GM12892 (cell line): Measurements from ENCODE around the gene ZNF726.
"Not testable (repeated sequence)": the region's sequence is repeated elsewhere in the genome, so short reads cannot be mapped to it uniquely, and the experiment has no call there.

ENCODE experiments used
- DNase-seq: peaks from one replicate; pipeline ENCODE4 v3.0.0; 2011; ENCODE audit not compliant: insufficient read length
- FAIRE-seq: peaks from 2 replicates; lab custom pipeline; 2011; peaks lifted over from hg19 to GRCh38; lab: Jason Lieb, UNC
- POLR2A ChIP-seq: IDR thresholded peaks from 2 replicates; pipeline ENCODE4 v1.6.1; 2011; ENCODE audit warnings: low read depth, low read length, control low read depth
- POLR2AphosphoS5 ChIP-seq: IDR thresholded peaks from 2 replicates; pipeline ENCODE4 v1.6.1; 2011; ENCODE audit warnings: low read depth, low read length, control low read depth
- TAF1 ChIP-seq: IDR thresholded peaks from 2 replicates; pipeline ENCODE4 v1.6.1; 2011; ENCODE audit warnings: low read depth, mild to moderate bottlenecking, control low read depth, low read length, borderline replicate concordance

The ZNF726 gene

DNA sequence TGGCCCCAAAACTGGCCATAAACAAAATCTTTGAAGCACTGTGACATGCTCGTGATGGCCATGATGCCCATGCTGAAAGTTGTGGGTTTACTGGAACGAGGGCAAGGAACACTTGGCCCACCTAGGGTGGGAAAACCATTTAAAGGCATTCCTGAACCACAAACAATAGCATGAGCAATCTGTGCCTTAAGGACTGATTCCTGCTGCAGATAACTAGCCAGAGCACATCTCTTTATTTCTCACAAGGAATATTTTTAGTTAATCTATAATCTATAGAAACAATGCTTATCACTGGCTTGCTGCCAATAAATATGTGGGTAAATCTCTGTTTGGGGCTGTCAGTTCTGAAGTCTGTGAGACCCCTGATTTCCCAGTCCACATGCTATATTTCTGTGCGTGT lies 10.3 kb upstream of the ZNF726 start:
- FAIRE-seq: no peak
- no peak for DNase-seq
- no peak for TF ChIP-seq POLR2A
- TF ChIP-seq POLR2AphosphoS5: no peak
- TF ChIP-seq TAF1: no peak

- FAIRE-seq (no peak), DNase-seq (no peak)
- TF ChIP-seq POLR2A: no peak
- TF ChIP-seq POLR2AphosphoS5: no peak
- no peak for TF ChIP-seq TAF1
These were observed 8.9 kb upstream of the ZNF726 start for GRCh38 chr19:23905771-23906170.

DNA sequence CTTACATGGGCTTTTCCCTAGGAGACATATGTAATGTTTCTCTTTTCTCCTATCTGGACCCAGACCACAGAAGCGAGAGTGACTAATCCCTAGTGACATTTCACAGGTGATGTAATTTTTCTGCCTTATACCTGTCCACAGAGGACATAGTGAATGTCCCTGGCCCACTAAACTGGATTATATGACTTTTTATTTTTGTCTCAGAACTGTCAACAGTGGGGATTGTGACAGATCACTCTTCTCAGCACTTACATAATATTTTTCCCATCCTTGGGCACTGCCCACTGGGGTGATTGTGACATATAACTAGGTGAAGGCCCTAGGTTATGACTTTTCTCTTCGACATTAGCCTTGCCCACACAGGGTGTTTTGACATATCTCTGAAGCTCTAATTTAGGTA lies 7.9 kb upstream of the ZNF726 start:
- FAIRE-seq (no peak), DNase-seq (no peak)
- TF ChIP-seq POLR2AphosphoS5: no peak
- TF ChIP-seq TAF1: no peak
- no peak for TF ChIP-seq POLR2A

DNA sequence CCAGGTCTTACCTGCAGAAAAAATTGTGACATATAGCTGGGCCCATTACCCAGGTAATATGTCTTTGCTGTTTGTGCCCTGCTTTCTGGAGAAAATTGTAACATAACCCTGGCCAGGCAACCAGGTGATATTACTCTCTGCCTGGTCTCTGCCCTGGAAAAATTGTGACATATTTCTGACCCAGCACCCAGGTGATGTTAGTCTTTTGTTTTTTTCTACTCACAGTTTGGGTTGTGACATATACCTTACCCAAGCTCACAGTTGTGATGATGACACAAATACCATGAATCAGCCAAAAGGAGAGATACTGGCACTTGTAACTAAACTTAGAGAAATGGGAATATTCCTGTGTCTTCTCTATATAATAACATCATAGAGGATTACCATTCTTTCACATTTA lies 6.5 kb upstream of the ZNF726 start:
- TF ChIP-seq TAF1 (no peak), POLR2AphosphoS5 (no peak), POLR2A (no peak)
- no peak for FAIRE-seq

DNA sequence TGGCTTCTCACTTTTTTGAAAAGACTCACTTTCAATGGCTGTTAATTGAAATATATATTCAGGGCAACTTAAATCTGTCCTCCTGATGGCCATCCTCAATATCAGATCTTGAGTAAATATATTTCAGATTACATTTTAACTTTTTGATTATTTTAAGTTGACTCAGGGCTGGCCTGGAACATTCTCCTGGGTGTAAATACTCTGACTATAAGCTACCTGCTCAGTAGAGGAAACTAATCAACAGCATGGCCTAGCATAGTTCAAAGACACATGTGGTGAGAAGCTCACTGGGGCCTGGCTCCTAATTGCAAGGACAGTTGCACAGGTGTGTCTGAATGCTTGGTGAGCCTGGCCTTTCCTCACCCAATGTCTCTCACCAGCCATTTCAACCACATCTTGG lies 5.5 kb upstream of the ZNF726 start:
- no peak for FAIRE-seq
- no peak for TF ChIP-seq POLR2AphosphoS5
- no peak for TF ChIP-seq POLR2A
- no peak for TF ChIP-seq TAF1

More for the DNA sequence above, 6.5 kb upstream of the ZNF726 start:
- DNase-seq: no peak

DNA sequence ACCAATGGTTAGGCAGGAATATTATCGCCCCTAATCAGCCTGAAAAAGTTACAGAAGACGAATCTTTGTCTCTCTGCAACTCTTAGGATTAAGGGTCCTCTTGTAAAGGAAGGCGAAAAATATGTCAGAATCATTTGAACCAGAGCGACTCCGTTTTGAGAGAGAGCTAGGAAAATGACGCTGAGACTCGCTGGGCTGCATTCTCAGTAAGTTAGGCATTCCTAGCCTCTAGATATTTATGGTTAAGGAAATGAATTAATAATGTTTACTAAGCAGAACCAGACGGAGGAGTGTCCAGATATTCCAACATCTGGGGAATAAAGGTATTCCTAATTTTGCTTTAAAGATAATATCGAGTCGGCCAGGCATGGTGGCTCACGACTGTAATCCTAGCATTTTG lies 755 bp upstream of the ZNF726 start:
- FAIRE-seq (no peak), DNase-seq (no peak)
- TF ChIP-seq TAF1 (no peak), POLR2AphosphoS5 (no peak)

More for the DNA sequence above, 5.5 kb upstream of the ZNF726 start:
- DNase-seq: no peak

- TF ChIP-seq POLR2A (no peak), TAF1 (no peak), POLR2AphosphoS5 (no peak)
- no peak for FAIRE-seq
- no peak for DNase-seq
These were observed 2.3 kb downstream of the ZNF726 start for GRCh38 chr19:23916991-23917390.

DNA sequence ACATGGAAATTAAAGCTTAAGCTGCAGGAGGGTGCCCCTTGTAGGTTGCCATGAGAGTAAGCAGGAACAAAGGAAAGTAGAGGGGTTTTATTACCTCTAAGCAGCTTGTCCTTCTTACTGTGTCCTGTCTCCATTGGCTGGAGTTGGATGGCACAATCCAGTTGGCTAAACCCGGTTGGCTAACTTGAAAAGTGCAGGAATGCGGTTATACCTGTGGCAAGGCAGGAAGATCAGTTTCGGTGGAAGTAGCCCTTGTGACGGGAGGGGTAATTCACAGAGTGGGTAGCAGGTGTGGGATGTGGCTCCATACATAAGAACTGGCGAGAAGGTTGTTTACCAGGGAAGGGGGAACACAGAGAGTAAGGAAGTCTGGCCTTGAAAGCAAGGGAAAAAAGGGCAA lies 3.2 kb downstream of the ZNF726 start:
- FAIRE-seq (no peak), DNase-seq (no peak)
- TF ChIP-seq POLR2A: no peak
- TF ChIP-seq POLR2AphosphoS5: no peak
- no peak for TF ChIP-seq TAF1

- DNase-seq (no peak), FAIRE-seq (no peak)
- TF ChIP-seq POLR2A (no peak), TAF1 (no peak), POLR2AphosphoS5 (no peak)
These were observed 10.6 kb downstream of the ZNF726 start for GRCh38 chr19:23925285-23925684.

- no peak for TF ChIP-seq TAF1
- TF ChIP-seq POLR2A: no peak
- no peak for FAIRE-seq
- no peak for DNase-seq
These were observed 18.2 kb downstream of the ZNF726 start for GRCh38 chr19:23932878-23933277.

GRCh38 chr19:23937031-23937430 lies 22.3 kb downstream of the ZNF726 start:
- DNase-seq, FAIRE-seq: not testable (repeated sequence)

DNA sequence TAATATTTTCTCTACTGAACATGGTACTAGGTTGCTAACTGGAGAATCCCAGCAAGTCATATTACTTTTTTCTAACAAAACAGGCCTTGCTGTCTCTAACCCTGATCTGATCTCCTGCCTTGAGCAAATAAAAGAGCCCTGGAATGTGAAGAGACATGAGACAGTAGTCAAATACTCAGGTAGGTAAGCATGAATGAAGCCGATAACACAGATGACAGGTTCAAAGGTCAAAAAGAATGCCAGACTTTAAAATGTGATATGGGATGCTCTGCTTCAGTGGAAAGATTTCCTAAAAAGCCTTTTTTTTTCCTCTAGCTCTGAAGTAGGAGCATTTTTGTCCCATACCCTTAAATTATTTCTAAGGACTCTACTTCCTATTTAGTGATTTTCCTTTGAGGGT lies 28.7 kb downstream of the ZNF726 start:
- no peak for TF ChIP-seq POLR2AphosphoS5
- TF ChIP-seq POLR2A: no peak
- no peak for TF ChIP-seq TAF1
- DNase-seq: no peak
- FAIRE-seq: no peak

DNA sequence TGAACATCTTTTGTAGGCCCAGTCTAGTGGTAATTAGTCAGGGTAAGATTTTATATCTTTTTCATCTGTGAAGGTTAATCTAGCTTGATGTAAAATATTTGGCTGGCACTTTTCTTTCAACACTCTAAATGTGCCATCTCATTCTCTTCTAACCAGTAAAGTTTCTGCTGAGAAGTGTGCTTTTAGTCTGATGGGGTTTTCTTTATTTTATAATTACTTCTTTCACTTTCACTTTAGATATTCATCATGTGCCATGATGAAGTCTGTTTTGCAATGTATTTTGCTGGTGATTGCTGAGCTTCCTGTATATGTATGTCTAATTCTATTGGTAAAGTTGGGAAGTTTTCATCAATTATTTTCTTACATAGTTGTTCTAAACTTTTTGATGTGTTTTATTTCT lies 31.9 kb downstream of the ZNF726 start:
- FAIRE-seq (no peak), DNase-seq (no peak)
- TF ChIP-seq TAF1: no peak
- no peak for TF ChIP-seq POLR2AphosphoS5
- TF ChIP-seq POLR2A: no peak
